AG09309 (cell line): ENCODE data around the gene FNDC7.

Source experiments
- DNase-seq: peaks from one replicate; pipeline ENCODE4 v3.0.0-alpha.2; 2010; ENCODE audit warnings: low read depth
- H3K4me3 ChIP-seq: 2 replicates; pipeline ENCODE4 v1.5.1; 2011; ENCODE audit warnings: mild to moderate bottlenecking, low read depth, low read length, moderate library complexity; ENCODE audit not compliant: control insufficient read depth
- CTCF ChIP-seq: IDR thresholded peaks from 2 replicates; pipeline ENCODE4 v1.5.1; 2011; ENCODE audit warnings: mild to moderate bottlenecking, low read depth, low read length, inconsistent platforms; ENCODE audit not compliant: insufficient read depth, control insufficient read depth; ENCODE audit errors: missing control alignments

The FNDC7 gene

GRCh38 chr1:108753363-108753762 is 40.7 kb downstream of the FNDC7 start:
- no peak for TF ChIP-seq CTCF
- no peak for DNase-seq
- H3K4me3 ChIP-seq, result no peak overlapping the region

- H3K4me3 ChIP-seq, result no peak overlapping the region
- no peak for DNase-seq
Observed at GRCh38 chr1:108758796-108759195, 46.1 kb downstream of the FNDC7 start.

GRCh38 chr1:108767115-108767514 is 54.4 kb downstream of the FNDC7 start:
- H3K4me3 ChIP-seq, result no peak overlapping the region
- TF ChIP-seq CTCF, result no peak
- no peak for DNase-seq

More at GRCh38 chr1:108758796-108759195, 46.1 kb downstream of the FNDC7 start:
- no peak for TF ChIP-seq CTCF

GRCh38 chr1:108767708-108768107 is 55.0 kb downstream of the FNDC7 start:
- no peak for TF ChIP-seq CTCF
- no peak overlapping the region for H3K4me3 ChIP-seq
- no peak for DNase-seq

GRCh38 chr1:108777839-108778238 is 65.1 kb downstream of the FNDC7 start:
- no peak overlapping the region for H3K4me3 ChIP-seq

GRCh38 chr1:108779455-108779854 is 66.7 kb downstream of the FNDC7 start:
- no peak for DNase-seq
- no peak overlapping the region for H3K4me3 ChIP-seq
- TF ChIP-seq CTCF, result no peak

More at GRCh38 chr1:108777839-108778238, 65.1 kb downstream of the FNDC7 start:
- no peak for TF ChIP-seq CTCF
- DNase-seq, result no peak
